A549 (cell line): Measurements from ENCODE around the gene EFS.

Experiments
- BHLHE40 ChIP-seq: IDR thresholded peaks from 2 replicates; pipeline ENCODE4 v1.6.1; 2012; ENCODE audit warnings: low read depth, low read length, inconsistent platforms
- CEBPB ChIP-seq, 2 experiments: fragments of >200 bp in 1 of 2; sonication (Bioruptor Twin) in 1 of 2; formaldehyde crosslinking in 1 of 2; IDR thresholded peaks; 2 replicates each; pipeline ENCODE4 v1.6.1; 2012 to 2016
- EP300 ChIP-seq, 2 experiments: fragments of >200 bp; sonication (Bioruptor Twin); formaldehyde crosslinking; IDR thresholded peaks; 2 replicates in 1 of 2; 3 replicates in 1 of 2; pipeline ENCODE4 v1.6.1; 2016 to 2017
- MAFK ChIP-seq: fragments of 450-650 bp; IDR thresholded peaks from 2 replicates; pipeline ENCODE4 v1.6.1; 2014; ENCODE audit not compliant: partially characterized antibody
- MAX ChIP-seq: IDR thresholded peaks from 2 replicates; pipeline ENCODE4 v1.6.1; 2012
- POLR2A ChIP-seq: IDR thresholded peaks from 2 replicates; pipeline ENCODE4 v1.6.1; 2012; ENCODE audit warnings: mild to moderate bottlenecking, low read length
- RCOR1 ChIP-seq: fragments of 150-350 bp; IDR thresholded peaks from 2 replicates; pipeline ENCODE4 v1.6.1; 2014; ENCODE audit warnings: antibody characterized with exemption, low read length, low read depth
- RNF2 ChIP-seq: fragments of 200-600 bp; sonication (generic); IDR thresholded peaks from 2 replicates; pipeline ENCODE4 v1.6.1; 2016; ENCODE audit warnings: low read depth, mild to moderate bottlenecking, antibody characterized with exemption, moderate library complexity, borderline replicate concordance
- SMC3 ChIP-seq: fragments of >200 bp; sonication (Bioruptor Twin); formaldehyde crosslinking; IDR thresholded peaks from 3 replicates; pipeline ENCODE4 v1.6.1; 2018; ENCODE audit warnings: inconsistent platforms
- USF2 ChIP-seq: fragments of 450-650 bp; IDR thresholded peaks from 2 replicates; pipeline ENCODE4 v1.6.1; 2014; ENCODE audit warnings: antibody characterized with exemption
- TF ChIP-seq, protein P1 (sequence below): fragments of >200 bp; sonication (Bioruptor Twin); formaldehyde crosslinking; IDR thresholded peaks from 3 replicates; pipeline ENCODE4 v1.5.1; 2016
- TF ChIP-seq, protein P2 (sequence below): IDR thresholded peaks from 2 replicates; pipeline ENCODE4 v1.6.1; 2012; ENCODE audit warnings: low read depth, borderline replicate concordance

GRCh38 chr14:23408307-23408630 is 43.3 kb upstream of the EFS start:
- TF ChIP-seq, protein P1, sequence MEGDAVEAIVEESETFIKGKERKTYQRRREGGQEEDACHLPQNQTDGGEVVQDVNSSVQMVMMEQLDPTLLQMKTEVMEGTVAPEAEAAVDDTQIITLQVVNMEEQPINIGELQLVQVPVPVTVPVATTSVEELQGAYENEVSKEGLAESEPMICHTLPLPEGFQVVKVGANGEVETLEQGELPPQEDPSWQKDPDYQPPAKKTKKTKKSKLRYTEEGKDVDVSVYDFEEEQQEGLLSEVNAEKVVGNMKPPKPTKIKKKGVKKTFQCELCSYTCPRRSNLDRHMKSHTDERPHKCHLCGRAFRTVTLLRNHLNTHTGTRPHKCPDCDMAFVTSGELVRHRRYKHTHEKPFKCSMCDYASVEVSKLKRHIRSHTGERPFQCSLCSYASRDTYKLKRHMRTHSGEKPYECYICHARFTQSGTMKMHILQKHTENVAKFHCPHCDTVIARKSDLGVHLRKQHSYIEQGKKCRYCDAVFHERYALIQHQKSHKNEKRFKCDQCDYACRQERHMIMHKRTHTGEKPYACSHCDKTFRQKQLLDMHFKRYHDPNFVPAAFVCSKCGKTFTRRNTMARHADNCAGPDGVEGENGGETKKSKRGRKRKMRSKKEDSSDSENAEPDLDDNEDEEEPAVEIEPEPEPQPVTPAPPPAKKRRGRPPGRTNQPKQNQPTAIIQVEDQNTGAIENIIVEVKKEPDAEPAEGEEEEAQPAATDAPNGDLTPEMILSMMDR: no peak
- TF ChIP-seq POLR2A: no peak
- no peak for TF ChIP-seq RNF2
- no peak for TF ChIP-seq USF2
- no peak for TF ChIP-seq SMC3
- no peak for TF ChIP-seq MAX
- no peak for TF ChIP-seq CEBPB (IDR thresholded peaks at IDR 0.05)
- TF ChIP-seq MAFK: no peak
- TF ChIP-seq, protein P2, sequence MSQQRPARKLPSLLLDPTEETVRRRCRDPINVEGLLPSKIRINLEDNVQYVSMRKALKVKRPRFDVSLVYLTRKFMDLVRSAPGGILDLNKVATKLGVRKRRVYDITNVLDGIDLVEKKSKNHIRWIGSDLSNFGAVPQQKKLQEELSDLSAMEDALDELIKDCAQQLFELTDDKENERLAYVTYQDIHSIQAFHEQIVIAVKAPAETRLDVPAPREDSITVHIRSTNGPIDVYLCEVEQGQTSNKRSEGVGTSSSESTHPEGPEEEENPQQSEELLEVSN: no peak
- TF ChIP-seq BHLHE40: no peak
- no peak for TF ChIP-seq RCOR1
- no peak for TF ChIP-seq EP300 (IDR thresholded peaks at IDR 0.05)
